ENCODE data around the gene SMC6.
A peak's percentile ranks its signal among the peaks of the same experiment; 100 is the strongest.

Gene SMC6

DNA sequence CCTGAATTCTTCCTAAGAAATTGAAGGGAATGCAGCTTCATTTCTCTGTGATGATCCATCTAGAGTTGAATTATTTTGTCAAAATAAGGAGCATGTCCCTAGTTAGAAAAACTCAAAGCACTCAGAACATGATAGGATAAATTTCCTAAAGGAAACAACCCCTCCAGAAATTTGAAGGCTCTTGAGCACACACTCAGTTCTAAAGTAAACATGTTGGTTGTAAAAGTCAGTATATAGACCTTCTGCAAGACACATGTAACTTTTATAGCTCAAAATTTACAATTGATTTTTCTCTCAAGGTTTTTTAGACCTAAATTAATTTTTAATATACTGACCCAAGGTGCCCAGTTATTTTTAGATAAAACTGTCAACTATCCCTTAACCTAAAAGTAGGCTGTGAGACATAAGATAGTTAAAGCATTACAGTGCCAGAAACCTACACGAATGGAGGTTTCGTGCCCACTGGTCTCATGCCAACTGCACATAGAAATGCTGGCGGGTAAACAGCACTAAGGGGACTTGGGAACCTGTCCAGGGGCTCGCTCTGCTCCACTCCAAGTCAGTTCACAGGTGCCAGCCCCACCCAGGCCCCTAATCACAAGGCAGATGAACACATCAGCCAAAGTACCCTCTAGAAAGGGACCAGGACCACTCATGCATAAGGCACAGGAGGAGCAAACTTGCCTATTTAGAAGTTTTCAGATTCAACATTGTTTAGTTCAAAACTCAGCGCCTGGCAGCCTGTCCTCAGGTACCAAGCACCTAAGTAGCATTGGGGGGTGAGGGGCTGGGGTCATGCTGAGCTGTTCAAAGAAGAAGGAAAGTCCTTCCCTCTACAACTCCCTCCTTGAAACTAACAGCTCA lies 106.5 kb downstream of the SMC6 start:
- DNase-seq, result no peak

DNA sequence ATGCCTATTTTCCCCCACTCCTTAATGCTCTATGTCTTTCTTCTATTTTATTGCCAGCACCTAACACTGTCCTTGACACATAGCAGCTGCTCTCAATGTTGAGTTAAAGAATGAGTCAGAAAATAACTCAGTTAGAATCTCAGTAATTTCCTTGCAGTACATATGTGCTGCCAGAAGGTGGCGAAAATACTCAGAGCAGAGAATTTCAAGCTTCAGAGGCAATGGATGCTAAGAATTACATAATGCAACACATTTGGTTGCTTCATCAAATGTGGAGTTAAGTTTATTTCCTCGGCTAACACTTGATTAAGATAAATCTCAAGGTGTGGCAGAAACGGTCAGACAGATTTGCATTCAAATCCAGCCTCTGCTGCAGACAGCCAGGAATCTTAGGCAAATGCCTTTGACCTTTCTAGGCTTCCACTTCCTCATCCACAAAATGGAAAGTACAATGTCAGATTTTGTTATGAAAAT lies 107.5 kb downstream of the SMC6 start:
- DNase-seq, result peak; percentile 78 to 91

DNA sequence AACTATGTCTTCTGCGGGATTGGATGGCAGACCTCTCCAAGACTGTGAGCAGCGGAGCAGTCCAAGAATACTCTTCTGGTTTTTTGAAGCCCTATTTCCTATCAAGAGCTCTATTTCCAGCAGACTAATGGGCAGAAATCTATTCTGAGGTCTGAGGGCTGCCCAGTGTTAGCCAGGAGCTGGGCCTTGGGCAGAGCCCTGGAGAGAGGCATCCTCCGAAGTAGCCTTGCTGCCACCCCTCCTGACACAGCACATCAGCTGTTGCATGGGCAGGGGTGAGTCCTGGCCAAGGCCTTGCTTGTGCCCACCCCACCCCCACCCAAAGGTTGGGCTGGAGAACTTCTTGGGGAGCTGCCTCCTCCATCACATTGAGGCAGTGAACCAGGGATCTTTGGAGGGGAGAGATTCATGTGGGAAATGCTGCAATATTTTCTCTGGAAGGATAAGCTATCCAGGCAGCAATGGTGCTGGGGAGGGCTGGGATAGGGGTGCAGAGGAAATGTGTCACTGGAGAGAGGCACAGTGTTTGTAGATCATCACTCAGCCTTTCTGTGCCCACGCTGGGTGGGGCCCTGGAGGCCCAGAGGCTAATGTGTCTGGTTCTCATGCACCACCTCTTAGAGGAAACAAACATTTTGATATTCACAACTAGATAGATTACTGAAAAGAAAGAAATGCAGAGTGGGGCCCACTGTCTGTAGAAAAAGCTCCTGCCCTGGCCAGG lies 108.5 kb downstream of the SMC6 start:
- DNase-seq, result peak; percentile 45 to 49

DNA sequence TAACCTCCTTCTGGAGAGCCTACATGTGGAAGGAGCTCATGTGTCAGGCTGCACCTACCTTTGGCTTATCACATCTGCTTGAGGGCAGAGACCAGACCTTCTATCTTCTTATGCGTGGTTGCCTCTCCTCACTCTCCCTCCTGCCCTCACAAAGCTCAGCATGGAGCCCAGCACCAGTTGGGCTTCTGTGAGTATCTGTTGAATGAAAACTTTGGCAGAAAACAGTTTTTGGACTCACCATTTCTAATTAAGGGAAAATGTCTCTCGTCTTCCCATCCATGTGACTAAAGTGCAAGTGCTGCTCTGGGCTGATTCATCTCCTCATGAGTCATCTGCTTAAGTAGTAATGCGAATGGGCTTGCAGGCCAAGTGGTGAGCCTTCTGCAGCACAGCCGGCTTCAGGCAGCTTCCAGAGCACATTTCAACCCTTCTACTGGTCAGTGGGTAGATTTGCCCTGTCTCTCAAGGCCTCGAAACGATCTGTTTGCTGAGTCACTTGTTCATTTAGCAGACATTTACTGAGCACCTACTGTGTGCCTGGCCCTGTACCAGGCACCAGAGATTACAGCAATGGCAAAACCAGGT lies 110.5 kb downstream of the SMC6 start:
- peak; percentile 85 to 92 for DNase-seq

DNA sequence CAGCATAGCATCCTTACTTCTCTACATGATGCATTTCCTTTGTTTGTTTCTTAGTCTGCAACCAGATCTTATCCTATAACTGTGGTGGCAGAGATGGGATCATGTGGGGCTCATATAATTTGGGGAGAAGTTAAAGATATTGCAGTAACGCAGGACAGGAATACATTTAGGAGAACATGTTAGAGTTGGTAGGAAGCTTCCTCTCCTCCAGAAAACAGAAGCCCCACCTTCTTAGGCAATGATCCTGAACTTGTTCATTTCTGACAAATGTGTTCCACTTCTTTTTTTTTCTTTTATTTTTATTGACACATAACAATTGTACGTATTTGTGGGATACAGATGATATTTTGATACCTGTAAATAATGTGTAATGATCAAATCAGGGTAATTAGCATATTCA lies 113.2 kb downstream of the SMC6 start:
- DNase-seq, result peak; percentile 58 to 59

DNA sequence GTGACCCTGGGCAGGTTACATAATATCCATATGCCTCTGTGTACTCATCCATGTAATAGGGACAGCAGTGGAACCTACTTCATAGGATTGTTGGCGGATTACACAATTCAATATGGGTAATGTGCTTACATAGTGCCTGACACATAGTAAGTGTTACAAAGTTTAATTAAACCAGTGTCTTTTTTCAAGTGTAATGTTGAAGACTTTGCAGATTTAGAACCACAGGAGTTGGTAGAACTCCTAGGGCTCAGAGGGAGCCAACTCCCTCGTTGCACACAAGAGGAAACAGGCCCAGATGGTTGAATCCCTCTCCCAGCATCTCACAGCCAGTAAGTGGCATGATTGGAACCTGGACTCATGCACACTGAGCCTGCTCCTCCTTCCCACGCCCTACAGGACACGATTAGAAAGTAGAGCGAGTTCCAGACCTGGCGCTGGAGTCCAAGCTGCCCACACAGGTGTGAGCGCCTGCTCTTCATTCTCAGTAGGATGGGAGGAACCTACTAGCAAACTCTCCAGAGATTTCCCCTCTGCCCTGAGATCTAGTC lies 115.3 kb downstream of the SMC6 start:
- no peak for DNase-seq

DNA sequence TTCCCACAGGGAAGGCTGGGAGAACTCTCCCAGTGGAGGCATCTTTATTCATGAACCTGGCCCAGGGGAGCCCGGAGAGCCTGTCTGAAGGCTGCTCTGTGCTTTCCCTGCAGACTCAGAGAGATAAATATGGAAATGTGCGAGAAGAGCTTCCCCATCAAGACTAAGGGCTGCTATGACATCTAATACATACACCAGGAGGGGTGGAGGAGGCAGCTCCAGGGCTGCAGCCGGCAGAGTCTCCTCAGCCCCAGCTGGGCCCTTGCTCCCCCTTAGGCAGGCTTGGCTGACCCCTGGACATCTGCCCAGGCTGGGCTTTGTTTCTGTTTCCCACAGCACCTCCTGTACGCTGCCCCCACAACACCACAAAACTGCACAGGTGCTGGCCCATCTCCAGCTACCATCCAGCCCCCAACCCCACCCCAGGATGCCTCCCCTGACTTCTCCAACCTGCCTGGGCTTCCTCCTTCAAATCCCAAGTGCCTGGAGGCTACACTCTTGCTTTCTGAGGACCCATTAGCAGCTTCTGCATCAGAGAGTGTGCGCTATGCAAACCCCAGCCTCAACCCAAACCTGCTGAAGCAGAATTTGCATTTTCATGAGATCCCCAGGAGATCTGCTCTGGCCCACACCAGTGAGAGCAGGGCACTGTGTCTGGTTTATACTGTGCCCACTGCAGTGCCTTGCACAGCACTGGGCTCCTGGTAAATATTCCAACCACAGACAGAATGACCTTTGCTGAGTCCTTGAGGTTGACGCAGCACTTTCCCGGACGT lies 116.3 kb downstream of the SMC6 start:
- DNase-seq, result no peak

DNA sequence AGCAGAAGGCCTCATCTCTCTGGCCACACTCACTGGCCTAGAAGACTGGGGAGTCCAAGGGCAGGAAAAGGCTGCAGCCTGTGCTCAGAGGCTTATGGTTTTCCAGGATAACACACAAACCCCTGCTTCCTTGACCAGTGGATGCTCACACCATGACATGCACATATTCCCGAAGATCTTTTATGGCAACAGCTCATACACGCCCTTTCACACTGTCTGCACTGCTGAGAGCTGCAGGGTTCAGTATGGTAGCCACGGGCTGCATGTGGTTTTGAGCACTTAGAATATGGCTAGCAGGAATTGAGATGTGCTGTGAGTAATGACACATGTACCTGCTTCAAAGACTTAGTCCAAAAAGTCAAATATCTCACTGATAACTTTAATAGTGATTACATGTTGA lies 117.4 kb downstream of the SMC6 start:
- DNase-seq, result no peak

DNA sequence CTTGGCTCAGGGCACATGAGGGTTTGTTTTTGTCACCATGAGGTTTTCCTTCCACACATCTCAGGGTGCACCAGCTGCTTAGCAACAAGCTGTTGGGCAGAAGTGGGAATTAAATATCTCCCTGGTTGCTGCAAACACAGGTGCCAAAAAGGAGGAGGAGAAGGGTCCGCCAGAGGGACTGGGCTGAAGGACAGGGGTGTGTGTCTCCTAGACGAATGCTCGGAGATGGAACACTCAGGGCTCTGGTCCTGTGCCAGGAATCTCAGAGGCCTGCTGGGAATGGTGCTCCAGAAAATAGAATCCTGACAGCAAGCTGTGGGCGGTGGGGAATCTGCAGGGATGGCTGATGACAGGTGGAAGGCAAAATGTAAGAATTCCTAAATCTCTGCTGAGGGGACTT lies 118.6 kb downstream of the SMC6 start:
- DNase-seq, result no peak

DNA sequence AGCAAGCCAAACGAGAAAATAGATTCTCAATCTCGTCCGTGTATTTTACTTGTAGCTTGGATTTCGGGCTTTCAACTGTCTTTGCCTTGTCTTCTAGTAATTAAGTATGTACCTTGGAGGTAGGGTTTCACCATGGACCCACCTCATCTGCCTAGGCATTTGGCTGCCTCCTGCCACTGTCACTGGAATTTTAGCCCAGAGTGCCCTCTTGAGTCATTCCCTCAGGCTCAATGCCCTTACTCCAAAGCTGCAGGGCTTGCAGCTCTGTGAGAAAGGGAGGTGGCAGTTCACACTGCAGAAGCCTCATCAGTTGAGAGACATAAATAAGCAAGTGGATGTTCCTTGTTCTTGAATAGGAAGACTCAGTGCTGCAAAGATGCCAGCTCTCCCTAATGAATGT lies 123.5 kb downstream of the SMC6 start:
- DNase-seq, result no peak

DNA sequence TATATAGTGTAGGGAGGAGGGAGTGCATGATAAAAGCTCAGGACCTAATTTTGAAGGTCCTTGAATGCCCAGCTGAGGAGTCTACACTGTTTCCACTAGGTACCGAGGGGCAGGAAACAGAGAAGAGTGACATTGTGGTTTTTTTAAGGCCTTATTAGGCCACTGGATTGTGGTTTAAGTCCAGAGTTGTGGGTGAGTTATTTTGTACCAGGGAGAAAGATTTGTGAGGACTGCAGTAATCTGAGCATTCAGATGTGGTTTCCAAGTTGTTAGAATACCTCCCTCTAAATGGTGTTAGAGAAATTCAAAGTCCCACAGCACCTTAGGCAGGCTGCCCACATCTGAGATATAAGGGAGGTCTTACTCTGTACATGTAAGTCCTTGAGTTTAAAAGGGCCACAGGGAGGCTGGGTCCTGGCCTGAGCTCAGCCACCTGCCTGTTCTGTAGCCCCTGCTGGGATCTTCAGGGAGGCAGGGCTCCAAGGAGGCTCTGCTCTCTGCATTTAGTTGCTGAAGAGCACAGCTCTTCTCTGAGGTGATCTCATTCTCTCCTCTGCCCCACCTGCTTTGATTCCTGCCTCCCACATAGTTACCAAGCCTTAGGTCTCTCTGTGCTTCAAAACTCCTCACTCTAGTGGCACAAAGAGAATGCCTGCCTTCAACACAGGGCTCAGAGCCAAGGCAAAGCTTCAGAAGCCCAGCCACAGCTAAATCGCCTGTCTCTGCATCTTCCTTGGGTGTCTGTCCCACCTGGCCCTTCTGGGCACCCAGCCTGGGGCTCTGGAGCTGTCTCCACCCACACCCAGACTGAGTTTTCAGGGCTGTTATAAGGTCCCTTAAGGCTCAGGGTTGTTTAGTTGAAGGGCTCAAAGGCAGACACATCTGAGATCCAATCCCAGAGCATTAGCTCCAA lies 125.0 kb downstream of the SMC6 start:
- DNase-seq, result no peak

DNA sequence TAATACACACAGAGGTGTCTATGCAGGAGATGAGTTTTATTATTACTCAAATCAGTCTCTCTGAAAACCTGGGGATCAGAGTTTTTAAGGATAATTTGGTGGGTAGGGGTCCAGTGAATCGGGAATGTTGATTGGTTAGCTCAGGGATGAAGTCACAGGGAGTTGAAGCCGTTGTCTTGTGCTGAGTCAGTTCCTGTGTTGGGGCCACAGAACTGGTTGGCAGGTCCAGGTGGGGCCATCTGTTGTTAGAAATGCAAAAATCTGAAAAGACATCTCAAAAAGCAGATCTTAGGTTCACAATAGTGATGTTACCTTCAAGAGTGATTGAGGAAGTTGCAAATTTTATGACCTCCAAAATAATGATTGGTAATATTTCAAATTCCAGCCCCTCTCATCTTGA lies 126.2 kb downstream of the SMC6 start:
- DNase-seq, result no peak

DNA sequence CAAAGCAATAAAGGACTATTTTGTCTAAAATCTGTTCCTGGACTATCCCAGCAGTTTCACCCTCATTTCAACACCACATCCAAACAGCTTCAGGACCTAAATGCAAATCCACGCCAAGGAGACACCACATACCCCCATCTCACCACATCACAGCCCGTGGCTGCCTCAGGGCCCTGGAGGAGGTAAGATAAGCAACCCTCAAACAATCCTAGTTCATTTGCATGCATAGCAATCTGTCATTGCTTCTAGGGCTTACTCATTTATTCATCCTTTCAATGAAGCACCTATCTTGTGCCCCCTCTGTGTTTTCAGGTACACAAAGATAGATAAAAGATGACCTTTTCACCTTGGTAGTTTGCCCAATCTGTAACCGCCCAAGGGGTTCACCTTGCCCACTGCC lies 126.6 kb downstream of the SMC6 start:
- DNase-seq, result no peak

DNA sequence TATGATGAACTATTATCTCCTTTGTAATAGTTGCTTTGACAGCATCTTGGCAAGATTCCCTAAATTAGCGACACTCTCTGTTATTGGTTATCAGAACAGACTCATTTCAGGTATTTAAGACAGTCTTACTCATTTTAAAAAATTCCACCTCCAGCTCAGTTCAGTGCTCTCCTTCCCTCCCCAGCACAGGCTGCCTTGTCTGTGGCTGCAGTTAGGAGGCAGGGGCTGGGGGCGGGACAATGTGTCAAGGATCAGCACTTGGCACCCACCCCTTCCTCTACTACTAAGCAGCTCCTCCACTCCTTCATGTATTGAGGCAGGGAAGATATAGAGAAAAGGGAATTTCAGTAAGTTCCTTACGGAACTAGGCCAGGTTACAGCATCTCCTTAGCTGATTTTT lies 128.2 kb downstream of the SMC6 start:
- DNase-seq, result no peak

DNA sequence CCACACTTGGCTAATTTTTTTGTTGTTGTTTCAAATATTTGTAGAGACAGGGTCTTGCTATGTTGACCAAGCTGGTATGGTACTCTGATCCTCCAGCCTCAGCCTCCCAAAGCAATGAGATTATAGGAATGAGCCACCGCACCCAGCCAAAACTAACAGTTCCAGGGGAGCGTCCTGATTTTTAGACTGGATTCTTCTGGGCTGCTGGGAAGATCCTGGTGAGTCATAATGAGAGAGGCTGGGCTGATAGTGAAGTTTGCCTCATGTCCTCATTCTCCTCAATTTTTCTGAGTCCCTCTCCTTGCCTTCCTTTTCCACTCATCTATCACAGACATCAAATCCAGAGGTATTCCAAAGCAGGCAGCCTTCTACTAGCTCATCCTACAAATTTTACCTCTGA lies 131.8 kb downstream of the SMC6 start:
- DNase-seq, result no peak

DNA sequence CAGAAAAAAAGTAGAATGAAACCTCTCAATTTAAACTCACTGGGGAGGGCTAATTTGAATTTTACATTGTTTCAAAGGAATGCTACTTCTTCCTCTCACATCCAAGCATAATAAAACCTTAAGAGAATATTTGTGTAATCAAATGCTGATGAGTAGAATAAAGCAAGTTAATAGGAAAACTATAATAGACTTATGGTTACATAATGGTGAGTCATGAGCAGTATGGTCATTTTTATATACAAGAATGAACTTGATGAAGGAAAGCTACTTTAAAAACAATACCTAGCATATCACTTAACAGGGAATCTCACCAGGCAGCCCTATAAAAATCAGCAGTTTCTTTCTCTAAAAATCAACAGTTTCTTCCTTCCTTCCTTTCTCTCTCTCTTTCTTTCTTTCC lies 132.8 kb downstream of the SMC6 start:
- DNase-seq, result no peak

DNA sequence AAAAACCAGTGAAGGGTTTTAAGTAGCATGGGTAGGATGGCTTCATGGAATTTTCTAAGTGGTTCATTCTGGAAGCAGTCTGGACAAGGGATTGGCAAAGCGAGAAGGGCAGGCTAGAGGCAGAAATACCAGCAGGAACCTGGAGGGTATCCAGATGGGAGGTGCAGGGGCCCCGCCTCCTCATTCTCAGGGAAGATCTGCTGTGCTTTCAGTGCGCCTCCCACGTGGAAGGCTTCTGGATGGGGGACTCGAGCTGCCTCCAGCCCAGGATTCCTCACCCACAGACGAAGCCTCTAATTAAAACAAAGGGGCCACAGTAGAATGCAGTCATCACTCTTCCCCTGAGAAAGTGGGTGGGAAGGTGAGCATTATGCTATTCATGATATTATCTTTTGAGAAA lies 133.3 kb downstream of the SMC6 start:
- no peak for DNase-seq

DNA sequence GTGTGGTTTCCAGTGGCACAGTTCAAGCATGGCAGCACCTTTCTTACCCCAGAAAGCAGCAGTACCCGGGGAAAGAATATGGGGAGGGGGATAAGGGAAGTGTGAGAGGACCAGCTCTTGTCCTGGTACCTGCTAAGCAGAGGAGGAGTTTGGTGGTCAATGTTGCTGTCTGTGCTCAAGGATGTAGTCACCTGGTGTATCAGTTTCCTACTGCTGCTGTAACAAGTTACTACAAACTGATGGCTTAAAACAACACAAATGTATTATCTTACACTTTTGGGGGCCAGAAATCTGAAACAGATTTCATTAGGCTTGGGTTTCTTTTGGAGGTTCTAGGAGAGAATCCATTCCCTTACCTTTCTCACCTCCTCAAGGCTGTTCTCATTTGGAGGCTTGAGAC lies 135.7 kb downstream of the SMC6 start:
- DNase-seq, result no peak

DNA sequence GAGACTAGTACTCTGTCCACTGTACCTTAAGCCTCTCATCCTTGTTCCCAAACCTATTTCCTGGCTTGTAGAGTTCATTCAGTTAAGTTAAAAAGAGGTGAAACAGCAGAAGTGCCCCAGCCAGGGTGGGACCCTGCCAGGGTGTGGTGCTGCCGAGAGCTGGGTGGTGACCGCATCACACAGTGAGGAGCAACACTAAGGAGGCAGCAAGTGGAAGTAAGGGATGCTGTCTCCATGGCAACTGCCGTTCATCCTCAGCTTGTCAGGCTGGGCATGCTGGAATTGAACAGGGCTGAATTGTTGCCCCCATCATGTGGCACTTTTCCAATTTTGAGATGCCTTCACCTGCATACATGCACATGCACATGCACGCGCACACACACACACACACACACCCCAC lies 136.1 kb downstream of the SMC6 start:
- no peak for DNase-seq

DNA sequence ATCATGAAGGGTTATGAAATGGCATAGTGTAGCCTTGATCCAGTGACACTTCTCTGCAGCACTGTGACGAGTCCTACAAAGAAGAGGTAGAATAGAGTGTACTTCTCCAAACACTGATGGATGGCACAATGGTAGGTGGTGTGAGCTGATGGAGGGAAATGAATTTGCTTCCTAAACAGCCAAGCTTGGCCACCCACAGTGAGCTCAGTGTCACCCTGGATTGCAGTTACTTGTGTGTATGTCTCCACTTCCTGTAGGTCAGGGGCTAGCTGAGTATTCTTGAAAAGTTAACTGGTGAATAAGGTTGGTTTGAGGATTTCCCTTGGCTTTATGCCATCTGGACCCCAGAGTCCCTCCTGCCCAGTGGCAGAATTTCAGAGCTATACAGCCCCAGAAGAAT lies 137.2 kb downstream of the SMC6 start:
- peak; percentile 3 to 9 for DNase-seq

DNA sequence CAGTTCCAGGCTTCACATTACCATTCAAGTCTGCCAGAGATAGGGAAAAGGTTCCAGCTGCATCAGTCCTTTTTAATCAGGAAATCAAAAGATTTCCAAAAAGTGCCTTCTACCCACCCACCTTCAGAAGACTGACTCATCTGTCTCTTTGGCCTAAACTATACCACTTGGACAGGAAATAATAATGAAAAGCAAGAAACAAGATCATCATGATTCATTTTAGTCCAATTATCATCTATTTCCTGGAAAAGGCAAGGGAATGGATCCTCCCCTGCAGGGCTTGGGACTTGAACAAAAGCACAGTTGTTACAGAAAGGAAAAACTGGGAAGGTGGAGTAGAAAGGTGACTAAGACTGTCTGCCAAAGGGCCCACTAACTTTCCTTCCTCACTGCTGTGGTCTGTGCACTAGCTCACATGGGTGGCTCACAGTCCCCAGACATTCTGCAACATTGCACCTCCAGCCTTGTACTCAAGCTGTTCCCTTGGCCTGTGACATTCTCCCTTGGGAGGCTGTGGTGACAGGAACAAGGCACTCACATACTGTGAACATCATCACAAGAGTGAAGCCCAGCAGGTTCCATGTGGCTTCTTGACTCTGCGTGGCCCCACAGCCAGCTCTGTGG lies 137.8 kb downstream of the SMC6 start:
- no peak for DNase-seq
